Measurements from ENCODE around the gene MBP.

GRCh38 chr18:77054606-77055428 is 77.8 kb downstream of the MBP start:
- no peak for TF ChIP-seq EZH2 (IDR thresholded peaks at IDR 0.05; ENCODE audit: borderline replicate concordance, control insufficient read depth, low read depth, low read length)
- peak; percentile 73 to 78 (median 75) for TF ChIP-seq CTCF (IDR thresholded peaks at IDR 0.05 in 2 of 3, conservative IDR thresholded peaks at IDR 0.05 in 1 of 3; ENCODE audit: control insufficient read depth in 2 of 3, extremely low read depth in 1 of 3, insufficient read depth in 1 of 3, low read depth in 3 of 3, low read length in 3 of 3)
- no peak for TF ChIP-seq E2F4 (IDR thresholded peaks at IDR 0.05; ENCODE audit: low read depth, low read length)
- no peak; the same call in 1 of the 2 replicates for TF ChIP-seq POLR2A (IDR thresholded peaks at IDR 0.05; ENCODE audit: low read depth, low read length)
- TF ChIP-seq CEBPB (IDR thresholded peaks at IDR 0.05; ENCODE audit: borderline replicate concordance in 1 of 2, low read depth in 2 of 2, low read length in 2 of 2), result no peak
- TF ChIP-seq NFIC (IDR thresholded peaks at IDR 0.05; ENCODE audit: low read depth, low read length), result peak; percentile 84
- TF ChIP-seq JUND (IDR thresholded peaks at IDR 0.05; ENCODE audit: low read depth, low read length), result peak; percentile 78
- peak; percentile 97 for TF ChIP-seq IKZF1 (conservative IDR thresholded peaks at IDR 0.05)
- TF ChIP-seq SP1 (IDR thresholded peaks at IDR 0.05; ENCODE audit: low read depth, low read length), result peak; percentile 25
- no peak for TF ChIP-seq CHD2 (IDR thresholded peaks at IDR 0.05; ENCODE audit: borderline replicate concordance, low read depth, low read length)
- peak; percentile 90 for TF ChIP-seq CREB1 (IDR thresholded peaks at IDR 0.05; ENCODE audit: low read depth)

Measured in GM12878 (cell line).